ENCODE data around the gene ZNRF3.

DNA sequence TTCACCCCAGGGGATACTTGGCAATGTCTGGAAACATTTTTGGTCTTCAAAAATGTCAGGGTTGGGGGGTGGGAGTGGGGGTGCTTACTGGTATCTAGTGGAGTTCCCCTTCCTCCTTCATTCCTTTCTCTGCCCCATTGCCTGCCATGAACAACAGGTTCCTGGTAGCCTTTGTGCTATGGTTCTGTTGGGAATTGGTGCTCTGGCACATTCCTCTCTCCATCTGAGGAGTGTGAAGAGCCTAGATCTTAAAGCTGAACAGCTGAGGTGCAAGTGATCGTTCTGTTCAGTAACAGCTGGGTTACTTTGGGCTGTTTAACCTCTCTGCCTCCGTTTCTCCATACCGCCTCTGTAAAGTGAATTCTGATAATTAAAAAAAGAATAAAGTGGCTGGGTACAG, 114.0 kb downstream of the ZNRF3 start:
- no peak for TF ChIP-seq HOXA7 (CRISPR knock-in tag; IDR thresholded peaks at IDR 0.05; ENCODE audit: borderline replicate concordance)
- TF ChIP-seq ZNF266 (tag by site-specific recombination; IDR thresholded peaks at IDR 0.05; ENCODE audit: low read depth), result no peak
- TF ChIP-seq ZBTB26 (tag by site-specific recombination; optimal IDR thresholded peaks at IDR 0.05), result no peak
- TF ChIP-seq, protein P1, sequence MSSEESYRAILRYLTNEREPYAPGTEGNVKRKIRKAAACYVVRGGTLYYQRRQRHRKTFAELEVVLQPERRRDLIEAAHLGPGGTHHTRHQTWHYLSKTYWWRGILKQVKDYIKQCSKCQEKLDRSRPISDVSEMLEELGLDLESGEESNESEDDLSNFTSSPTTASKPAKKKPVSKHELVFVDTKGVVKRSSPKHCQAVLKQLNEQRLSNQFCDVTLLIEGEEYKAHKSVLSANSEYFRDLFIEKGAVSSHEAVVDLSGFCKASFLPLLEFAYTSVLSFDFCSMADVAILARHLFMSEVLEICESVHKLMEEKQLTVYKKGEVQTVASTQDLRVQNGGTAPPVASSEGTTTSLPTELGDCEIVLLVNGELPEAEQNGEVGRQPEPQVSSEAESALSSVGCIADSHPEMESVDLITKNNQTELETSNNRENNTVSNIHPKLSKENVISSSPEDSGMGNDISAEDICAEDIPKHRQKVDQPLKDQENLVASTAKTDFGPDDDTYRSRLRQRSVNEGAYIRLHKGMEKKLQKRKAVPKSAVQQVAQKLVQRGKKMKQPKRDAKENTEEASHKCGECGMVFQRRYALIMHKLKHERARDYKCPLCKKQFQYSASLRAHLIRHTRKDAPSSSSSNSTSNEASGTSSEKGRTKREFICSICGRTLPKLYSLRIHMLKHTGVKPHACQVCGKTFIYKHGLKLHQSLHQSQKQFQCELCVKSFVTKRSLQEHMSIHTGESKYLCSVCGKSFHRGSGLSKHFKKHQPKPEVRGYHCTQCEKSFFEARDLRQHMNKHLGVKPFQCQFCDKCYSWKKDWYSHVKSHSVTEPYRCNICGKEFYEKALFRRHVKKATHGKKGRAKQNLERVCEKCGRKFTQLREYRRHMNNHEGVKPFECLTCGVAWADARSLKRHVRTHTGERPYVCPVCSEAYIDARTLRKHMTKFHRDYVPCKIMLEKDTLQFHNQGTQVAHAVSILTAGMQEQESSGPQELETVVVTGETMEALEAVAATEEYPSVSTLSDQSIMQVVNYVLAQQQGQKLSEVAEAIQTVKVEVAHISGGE (tag by site-specific recombination; conservative IDR thresholded peaks at IDR 0.05; ENCODE audit: low read depth), result no peak
- TF ChIP-seq, protein P2, sequence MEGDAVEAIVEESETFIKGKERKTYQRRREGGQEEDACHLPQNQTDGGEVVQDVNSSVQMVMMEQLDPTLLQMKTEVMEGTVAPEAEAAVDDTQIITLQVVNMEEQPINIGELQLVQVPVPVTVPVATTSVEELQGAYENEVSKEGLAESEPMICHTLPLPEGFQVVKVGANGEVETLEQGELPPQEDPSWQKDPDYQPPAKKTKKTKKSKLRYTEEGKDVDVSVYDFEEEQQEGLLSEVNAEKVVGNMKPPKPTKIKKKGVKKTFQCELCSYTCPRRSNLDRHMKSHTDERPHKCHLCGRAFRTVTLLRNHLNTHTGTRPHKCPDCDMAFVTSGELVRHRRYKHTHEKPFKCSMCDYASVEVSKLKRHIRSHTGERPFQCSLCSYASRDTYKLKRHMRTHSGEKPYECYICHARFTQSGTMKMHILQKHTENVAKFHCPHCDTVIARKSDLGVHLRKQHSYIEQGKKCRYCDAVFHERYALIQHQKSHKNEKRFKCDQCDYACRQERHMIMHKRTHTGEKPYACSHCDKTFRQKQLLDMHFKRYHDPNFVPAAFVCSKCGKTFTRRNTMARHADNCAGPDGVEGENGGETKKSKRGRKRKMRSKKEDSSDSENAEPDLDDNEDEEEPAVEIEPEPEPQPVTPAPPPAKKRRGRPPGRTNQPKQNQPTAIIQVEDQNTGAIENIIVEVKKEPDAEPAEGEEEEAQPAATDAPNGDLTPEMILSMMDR (tag by site-specific recombination; IDR thresholded peaks at IDR 0.05), result no peak
- no peak for TF ChIP-seq YY1 (tag by site-specific recombination; IDR thresholded peaks at IDR 0.05)
- TF ChIP-seq ZNF658 (tag by site-specific recombination; IDR thresholded peaks at IDR 0.05), result no peak
- TF ChIP-seq ZNF629 (tag by site-specific recombination; IDR thresholded peaks at IDR 0.05), result no peak
- TF ChIP-seq, protein P3, sequence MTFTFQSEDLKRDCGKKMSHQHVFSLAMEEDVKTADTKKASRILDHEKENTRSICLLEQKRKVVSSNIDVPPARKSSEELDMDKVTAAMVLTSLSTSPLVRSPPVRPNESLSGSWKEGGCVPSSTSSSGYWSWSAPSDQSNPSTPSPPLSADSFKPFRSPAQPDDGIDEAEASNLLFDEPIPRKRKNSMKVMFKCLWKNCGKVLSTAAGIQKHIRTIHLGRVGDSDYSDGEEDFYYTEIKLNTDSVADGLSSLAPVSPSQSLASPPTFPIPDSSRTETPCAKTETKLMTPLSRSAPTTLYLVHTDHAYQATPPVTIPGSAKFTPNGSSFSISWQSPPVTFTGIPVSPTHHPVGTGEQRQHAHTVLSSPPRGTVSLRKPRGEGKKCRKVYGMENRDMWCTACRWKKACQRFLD (tag by site-specific recombination; IDR thresholded peaks at IDR 0.05), result no peak
- TF ChIP-seq REST (tag by site-specific recombination; IDR thresholded peaks at IDR 0.05), result no peak
